Heart right ventricle (tissue), 16 donors: ENCODE data around the gene ATRN. TPM values are rescaled to one million over a fixed set of nuclear protein-coding genes. Genes with fewer than 3 reads are reported as not detected.

Experiments
- ATAC-seq, 8 donors: fragments of 200-7000 bp; cut with Tn5 transposase; one replicate each; pipeline ENCODE4 v1.9.1; 2020; ENCODE audit warnings: mild to moderate bottlenecking in 8 of 8, moderate library complexity in 8 of 8, moderate number of reproducible peaks in 1 of 8
- DNase-seq, 2 donors: peaks; one replicate each; pipeline ENCODE4 v3.0.0-alpha.2; 2020
- H3K27ac ChIP-seq, 10 donors: fragments of 200-600 bp; sonication (generic) in 2 of 10; one replicate each; pipeline versions ENCODE4 v1.5.0 to v1.8.0; 2020 to 2022; ENCODE audit warnings: mild to moderate bottlenecking in 3 of 10
- H3K27me3 ChIP-seq, 7 donors: fragments of 200-600 bp; one replicate each; pipeline ENCODE4 v1.8.0; 2021 to 2022; ENCODE audit warnings: mild to moderate bottlenecking in 2 of 7
- H3K36me3 ChIP-seq, 9 donors: fragments of 200-600 bp; sonication (generic) in 1 of 9; one replicate each; pipeline versions ENCODE4 v1.5.0 to v1.8.0; 2020 to 2022; ENCODE audit warnings: mild to moderate bottlenecking in 2 of 9
- H3K4me1 ChIP-seq, 9 donors: fragments of 200-600 bp; sonication (generic) in 1 of 9; one replicate each; pipeline versions ENCODE4 v1.5.0 to v1.8.0; 2020 to 2022; ENCODE audit warnings: mild to moderate bottlenecking in 4 of 9
- H3K4me3 ChIP-seq, 10 donors: fragments of 200-600 bp; sonication (generic) in 2 of 10; one replicate each; pipeline versions ENCODE4 v1.5.0 to v1.8.0; 2020 to 2022; ENCODE audit warnings: mild to moderate bottlenecking in 7 of 10, moderate library complexity in 2 of 10
- H3K9me3 ChIP-seq, 11 donors: fragments of 200-600 bp in 10 of 11; sonication (generic) in 2 of 11; one replicate each; pipeline versions ENCODE4 v1.5.0 to v1.8.0; 2013 to 2022; ENCODE audit warnings: mild to moderate bottlenecking in 2 of 11, control low read depth in 1 of 11, moderate library complexity in 1 of 11
- WGBS, 2 donors: extraction: QIAGEN DNeasy Blood & Tissue Kit; methylation state at CpG; one replicate each; pipeline ENCODE4 v1.1.7; 2013; ENCODE audit warnings: inconsistent platforms in 1 of 2; 5-methylcytosine and 5-hydroxymethylcytosine counted together
- intact Hi-C, 10 donors: fragments of 100-400 bp; cut with DNase I; formaldehyde crosslinking; loops; one replicate each; pipeline versions ENCODE4 v1.11.1 to v1.14.2; 2022
- polyA plus RNA-seq, 2 donors: library from polyadenylated mRNA; stranded (reverse); fragments of 200-250 nt; gene quantifications; one replicate each; pipeline ENCODE4 v1.2.3, GENCODE V29; 2013
- total RNA-seq, 10 donors: library from RNA; stranded (reverse); fragmentation: NEBNext Ultra II Directional in 3 of 10; extraction: Animal tissue kit (Norgen Biotek cat#: 25700) in 3 of 10; gene quantifications; one replicate each; pipeline versions ENCODE4 v1.2.1 to v1.2.4, GENCODE V29; 2021 to 2023
- TF ChIP-seq, protein P1 (sequence below), 9 donors: fragments of 200-600 bp; sonication (generic) in 2 of 9; IDR thresholded peaks; one replicate each; pipeline versions ENCODE4 v1.5.0 to v1.8.0; 2021 to 2022; ENCODE audit warnings: antibody characterized with exemption in 9 of 9, mild to moderate bottlenecking in 5 of 9, moderate library complexity in 1 of 9
- donor health status: Arrhythmogenic right ventricular cardiomyopathy.
- donor health status: ischemic (EF 13 %, LVEDD 7.1; RV severe dilation, severe dysfunction).
- donor health status: healthy with polysubstance abuse.
- donor health status: DM: no; HTN: yes; CAD: no.
- donor health status: DM: no; HTN: no; CAD: no.
- donor health status: ischemic (EF 25% LVEDD 6.9; RV normal size, moderate dysfunction).
- donor health status: ischemic (EF 25% LVEDD 5.7; RV mildly dilated, moderate dysfunction).
- donor health status: healthy.
- donor health status: DM: yes; HTN: yes; CAD: no.
- donor health status: Ischemic cardiomyopathy.
- donor health status: ischemic (EF 35%, LVEDD 5.7; RV mildly dilated, moderate dysfunction).
- donor health status: nonischemic (EF 11% LVEDD 7.7; RV severe dilation, severe dysfunction).
- donor health status: DM: yes; HTN: yes; CAD: no.
- donor health status: PGD.
- donor health status: ischemic (EF 29% LVEDD 5.4; RV normal size, mild dysfunction).
- donor health status: nonischemic (EF 23%, LVEDD 6.1; RV moderate dilation, normal function).

ATRN gene
- total and polyA plus RNA-seq, 12 donors, result 4.6 to 44.0 (median 37.8) TPM

DNA sequence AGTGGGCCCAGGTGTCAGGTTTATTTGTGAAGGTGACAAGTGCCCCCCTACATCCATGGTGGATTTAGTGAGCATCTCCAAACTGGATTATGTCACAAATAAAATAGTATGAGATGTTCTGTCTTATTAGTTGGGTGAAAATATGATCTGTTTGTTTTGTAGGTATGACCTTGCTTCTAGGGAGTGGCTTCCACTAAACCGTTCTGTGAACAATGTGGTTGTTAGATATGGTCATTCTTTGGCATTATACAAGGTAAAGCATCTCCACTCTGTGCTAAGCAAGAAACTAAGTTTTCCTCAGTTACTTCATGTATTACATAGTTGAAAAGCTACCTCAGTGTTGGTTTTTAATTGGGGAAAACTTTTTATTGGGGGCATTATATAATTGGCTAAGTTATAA lies 88.4 kb downstream of the ATRN start:
- intact Hi-C loops, result no loop called here
- WGBS, 2 donors, result 48 to 58% methylated on average over 1 of the region's 1 CpG
- Histone ChIP-seq H3K9me3 (no peaks in the 10 kb centered on the region), H3K27ac (no peak overlapping the region), H3K36me3 (peaks cover 0 to 45% (median 0%) of the 10 kb centered on the region in 9 donors), H3K4me1 (peaks cover 0 to 50% (median 0%) of the 10 kb centered on the region in 9 donors), H3K4me3 (no peak overlapping the region), H3K27me3 (no peaks in the 10 kb centered on the region)
- TF ChIP-seq, protein P1, sequence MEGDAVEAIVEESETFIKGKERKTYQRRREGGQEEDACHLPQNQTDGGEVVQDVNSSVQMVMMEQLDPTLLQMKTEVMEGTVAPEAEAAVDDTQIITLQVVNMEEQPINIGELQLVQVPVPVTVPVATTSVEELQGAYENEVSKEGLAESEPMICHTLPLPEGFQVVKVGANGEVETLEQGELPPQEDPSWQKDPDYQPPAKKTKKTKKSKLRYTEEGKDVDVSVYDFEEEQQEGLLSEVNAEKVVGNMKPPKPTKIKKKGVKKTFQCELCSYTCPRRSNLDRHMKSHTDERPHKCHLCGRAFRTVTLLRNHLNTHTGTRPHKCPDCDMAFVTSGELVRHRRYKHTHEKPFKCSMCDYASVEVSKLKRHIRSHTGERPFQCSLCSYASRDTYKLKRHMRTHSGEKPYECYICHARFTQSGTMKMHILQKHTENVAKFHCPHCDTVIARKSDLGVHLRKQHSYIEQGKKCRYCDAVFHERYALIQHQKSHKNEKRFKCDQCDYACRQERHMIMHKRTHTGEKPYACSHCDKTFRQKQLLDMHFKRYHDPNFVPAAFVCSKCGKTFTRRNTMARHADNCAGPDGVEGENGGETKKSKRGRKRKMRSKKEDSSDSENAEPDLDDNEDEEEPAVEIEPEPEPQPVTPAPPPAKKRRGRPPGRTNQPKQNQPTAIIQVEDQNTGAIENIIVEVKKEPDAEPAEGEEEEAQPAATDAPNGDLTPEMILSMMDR (IDR thresholded peaks at IDR 0.05), result no peak
- no peak for ATAC-seq
- DNase-seq, result no peak

DNA sequence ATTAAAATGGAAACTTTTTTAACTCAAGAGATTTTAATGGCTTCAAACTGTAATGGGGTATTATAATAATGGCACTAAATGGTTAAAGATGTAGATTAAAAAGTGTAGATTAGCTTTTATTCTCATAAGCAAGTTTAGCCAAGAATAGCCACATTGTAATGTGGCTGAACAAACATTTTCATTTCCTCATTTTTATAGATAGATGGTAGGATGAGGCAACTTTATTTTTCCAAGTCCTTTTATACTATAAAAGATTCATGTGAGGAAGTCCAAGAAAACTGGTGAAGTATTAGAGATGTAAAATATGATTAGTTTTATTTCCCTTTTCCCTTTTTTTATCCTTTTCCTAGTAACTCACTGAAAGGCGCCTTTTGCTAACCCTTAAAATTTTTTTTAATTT lies 88.8 kb downstream of the ATRN start:
- H3K27ac ChIP-seq, result no peak overlapping the region
- H3K4me3 ChIP-seq, result no peak overlapping the region
- DNase-seq (no peak), ATAC-seq (no peak)
- 90 to 97% methylated on average over 1 of the region's 1 CpG for WGBS, 2 donors
- no peaks in the 10 kb centered on the region for H3K27me3 ChIP-seq
- no peaks in the 10 kb centered on the region for H3K9me3 ChIP-seq
- H3K36me3 ChIP-seq, result peaks cover 0 to 48% (median 0%) of the 10 kb centered on the region in 9 donors
- intact Hi-C loops, result loop anchor here in 3 of 10 donors (5.0 to 10.0 kb wide), 3 partner anchors 148 to 155 kb away; partner anchors contain the start of gene SIGLEC1 (in 2 of the 3)
- peaks cover 0 to 50% (median 0%) of the 10 kb centered on the region in 9 donors for H3K4me1 ChIP-seq
- TF ChIP-seq, protein P1 (IDR thresholded peaks at IDR 0.05), result no peak

DNA sequence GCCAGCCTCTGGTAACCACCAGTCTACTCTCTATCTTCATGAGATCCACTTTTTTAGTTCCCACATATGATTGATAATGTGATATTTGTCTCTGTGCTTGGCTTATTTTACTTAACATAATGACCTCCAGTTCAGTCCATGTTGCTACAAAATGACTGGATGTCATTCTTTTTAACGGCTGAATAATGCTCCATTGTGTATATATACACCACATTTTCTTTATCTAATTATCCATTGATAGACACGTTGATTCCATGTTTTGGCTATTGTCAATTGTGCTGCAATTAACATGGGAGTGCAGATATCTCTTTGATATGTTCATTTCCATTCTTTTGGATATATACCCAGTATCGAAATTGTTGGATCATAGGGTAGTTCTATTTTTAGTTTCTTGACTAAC lies 89.3 kb downstream of the ATRN start:
- Histone ChIP-seq H3K4me1 (peaks cover 0 to 49% (median 0%) of the 10 kb centered on the region in 9 donors), H3K4me3 (no peak overlapping the region), H3K27ac (no peak overlapping the region), H3K9me3 (no peaks in the 10 kb centered on the region), H3K27me3 (no peaks in the 10 kb centered on the region), H3K36me3 (peaks cover 0 to 53% (median 0%) of the 10 kb centered on the region in 9 donors)
- ATAC-seq, result no peak
- TF ChIP-seq, protein P1 (IDR thresholded peaks at IDR 0.05), result no peak
- 85 to 94% methylated on average over 3 of the region's 3 CpGs for WGBS, 2 donors
- no peak for DNase-seq
- intact Hi-C loops, result loop anchor here in 3 of 10 donors (5.0 to 10.0 kb wide), 3 partner anchors 147 to 155 kb away; partner anchors contain the start of gene SIGLEC1 (in 2 of the 3)

DNA sequence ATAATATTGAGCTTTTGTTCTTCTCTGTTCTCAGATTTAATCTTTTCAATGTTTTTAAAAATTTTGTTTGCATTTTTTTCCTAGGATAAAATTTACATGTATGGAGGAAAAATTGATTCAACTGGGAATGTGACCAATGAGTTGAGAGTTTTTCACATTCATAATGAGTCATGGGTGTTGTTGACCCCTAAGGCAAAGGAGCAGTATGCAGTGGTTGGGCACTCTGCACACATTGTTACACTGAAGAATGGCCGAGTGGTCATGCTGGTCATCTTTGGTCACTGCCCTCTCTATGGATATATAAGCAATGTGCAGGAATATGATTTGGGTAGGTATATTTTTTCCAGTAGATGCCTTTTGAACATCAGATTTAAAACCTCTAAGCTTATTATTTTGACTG lies 89.8 kb downstream of the ATRN start:
- H3K27ac ChIP-seq, result no peak overlapping the region
- H3K4me3 ChIP-seq, result no peak overlapping the region
- H3K27me3 ChIP-seq, result no peaks in the 10 kb centered on the region
- intact Hi-C loops, result loop anchor here in 3 of 10 donors (5.0 to 10.0 kb wide), 3 partner anchors 147 to 154 kb away; partner anchors contain the start of gene SIGLEC1 (in 2 of the 3)
- ATAC-seq (no peak), DNase-seq (no peak)
- H3K36me3 ChIP-seq, result peaks cover 0 to 57% (median 0%) of the 10 kb centered on the region in 9 donors
- no peaks in the 10 kb centered on the region for H3K9me3 ChIP-seq
- 93 to 98% methylated on average over 1 of the region's 1 CpG for WGBS, 2 donors
- TF ChIP-seq, protein P1 (IDR thresholded peaks at IDR 0.05), result no peak
- peaks cover 0 to 45% (median 0%) of the 10 kb centered on the region in 9 donors for H3K4me1 ChIP-seq
